ENCODE data around the gene AP1G1.
"Not testable (repeated sequence)": the region's sequence is repeated elsewhere in the genome, so short reads cannot be mapped to it uniquely, and the experiment has no call there.

The AP1G1 gene

GRCh38 chr16:71698491-71698890 is 110.1 kb downstream of the AP1G1 start:
- no peak for DNase-seq

- no peak for DNase-seq
Measured at GRCh38 chr16:71693164-71693563, 115.5 kb downstream of the AP1G1 start.

- DNase-seq: no peak
Measured at GRCh38 chr16:71689901-71690300, 118.7 kb downstream of the AP1G1 start.

GRCh38 chr16:71687861-71688260 is 120.8 kb downstream of the AP1G1 start:
- no peak for DNase-seq

GRCh38 chr16:71684280-71684679 is 124.4 kb downstream of the AP1G1 start:
- not testable (repeated sequence) for DNase-seq

- DNase-seq: no peak
Measured at GRCh38 chr16:71681360-71681759, 127.3 kb downstream of the AP1G1 start.

Data from stimulated activated CD4-positive, alpha-beta T cell treated with anti-CD3 and anti-CD28 coated beads, Interleukin-1b, Interleukin-23, amount 100 ng/mL, for 48 hours (primary cell).